ENCODE data around the gene AKNA. TPM values are rescaled to one million over a fixed set of nuclear protein-coding genes. Genes with fewer than 3 reads are reported as not detected.

AKNA gene
- polyA plus RNA-seq, 2 of the 4 experiments (the other 2 are of a cell fraction), result 2.7 to 4.6 TPM

GRCh38 chr9:114288193-114289091 lies 99.3 kb downstream of the AKNA start (continued):
- TF ChIP-seq CTCF (IDR thresholded peaks at IDR 0.05) (no peak), CEBPB (IDR thresholded peaks at IDR 0.05) (no peak), NFE2L2 (conservative IDR thresholded peaks at IDR 0.05; ENCODE audit: low read length) (0 out of 2 replicates have a peak, but pooled peaks have one; percentile 13), RFX5 (IDR thresholded peaks at IDR 0.05) (no peak), HMGXB4 (CRISPR knock-in tag; IDR thresholded peaks at IDR 0.05; ENCODE audit: borderline replicate concordance) (no peak), CHD4 (IDR thresholded peaks at IDR 0.05; ENCODE audit: borderline replicate concordance) (no peak), CBX2 (IDR thresholded peaks at IDR 0.05; ENCODE audit: borderline replicate concordance, low read depth) (no peak), REST (IDR thresholded peaks at IDR 0.05) (no peak), ZFP36 (IDR thresholded peaks at IDR 0.05; ENCODE audit: borderline replicate concordance, partially characterized antibody) (no peak), ZC3H11A (IDR thresholded peaks at IDR 0.05) (no peak), ESRRA (IDR thresholded peaks at IDR 0.05; ENCODE audit: borderline replicate concordance, low read length) (peak; percentile 26; the same call in 1 of the 2 replicates), ZNF302 (CRISPR knock-in tag; IDR thresholded peaks at IDR 0.05) (peak; percentile 67; the same call in 1 of the 2 replicates), BHLHE40 (IDR thresholded peaks at IDR 0.05; ENCODE audit: low read depth, low read length) (no peak), HOXA7 (CRISPR knock-in tag; IDR thresholded peaks at IDR 0.05) (no peak), SREBF2 (IDR thresholded peaks at IDR 0.05) (no peak), CBX8 (IDR thresholded peaks at IDR 0.05) (no peak), HEYL (CRISPR knock-in tag; IDR thresholded peaks at IDR 0.05) (no peak), SMC3 (IDR thresholded peaks at IDR 0.05) (no peak; the same call in 2 of the 3 replicates), HES2 (IDR thresholded peaks at IDR 0.05) (no peak), JUNB (IDR thresholded peaks at IDR 0.05) (no peak), HOXB5 (CRISPR knock-in tag; IDR thresholded peaks at IDR 0.05) (peak; percentile 79; the same call in 1 of the 2 replicates), EP300 (IDR thresholded peaks at IDR 0.05) (peak in 1 of 2 experiments; percentile 25; a peak in 1 of 5 replicates), ELK1 (IDR thresholded peaks at IDR 0.05; ENCODE audit: low read depth, low read length) (no peak), MAFK (IDR thresholded peaks at IDR 0.05; ENCODE audit: partially characterized antibody) (peak; percentile 29)
